ENCODE data around the gene LRRC4C.
"Not testable (repeated sequence)": the region's sequence is repeated elsewhere in the genome, so short reads cannot be mapped to it uniquely, and the experiment has no call there.

The LRRC4C gene

GRCh38 chr11:40679276-40679675 is 780.2 kb downstream of the LRRC4C start:
- DNase-seq, result no peak

- DNase-seq, result no peak
Measured at GRCh38 chr11:40647295-40647694, 812.2 kb downstream of the LRRC4C start.

GRCh38 chr11:40642284-40642683 is 817.2 kb downstream of the LRRC4C start:
- DNase-seq, result no peak

- no peak for DNase-seq
Measured at GRCh38 chr11:40619654-40620053, 839.8 kb downstream of the LRRC4C start.

- DNase-seq, result no peak
Measured at GRCh38 chr11:40606800-40607199, 852.7 kb downstream of the LRRC4C start.

GRCh38 chr11:40602866-40603552 is 856.4 kb downstream of the LRRC4C start:
- DNase-seq, result no peak

GRCh38 chr11:40597546-40598113 is 861.8 kb downstream of the LRRC4C start:
- no peak for DNase-seq

GRCh38 chr11:40573254-40573891 is 886.1 kb downstream of the LRRC4C start:
- DNase-seq, result no peak

- DNase-seq, result no peak
Measured at GRCh38 chr11:40569947-40570531, 889.4 kb downstream of the LRRC4C start.

GRCh38 chr11:40567392-40567791 is 892.1 kb downstream of the LRRC4C start:
- no peak for DNase-seq

- DNase-seq, result no peak
Measured at GRCh38 chr11:40544162-40544561, 915.3 kb downstream of the LRRC4C start.

- DNase-seq, result no peak
Measured at GRCh38 chr11:40542821-40543220, 916.6 kb downstream of the LRRC4C start.

GRCh38 chr11:40537734-40538133 is 921.7 kb downstream of the LRRC4C start:
- DNase-seq, result no peak

- not testable (repeated sequence) for DNase-seq
Measured at GRCh38 chr11:40522080-40522479, 937.4 kb downstream of the LRRC4C start.

GRCh38 chr11:40517122-40517521 is 942.3 kb downstream of the LRRC4C start:
- no peak for DNase-seq

GRCh38 chr11:40514124-40514523 is 945.3 kb downstream of the LRRC4C start:
- no peak for DNase-seq

- DNase-seq, result peak in 1 of 3 experiments; percentile 49
Measured at GRCh38 chr11:40513281-40513680, 946.2 kb downstream of the LRRC4C start.

- DNase-seq, result no peak
Measured at GRCh38 chr11:40508303-40508702, 951.1 kb downstream of the LRRC4C start.

GRCh38 chr11:40506226-40506625 is 953.2 kb downstream of the LRRC4C start:
- no peak for DNase-seq

- no peak for DNase-seq
Measured at GRCh38 chr11:40491341-40491740, 968.1 kb downstream of the LRRC4C start.

GRCh38 chr11:40467771-40468170 is 991.7 kb downstream of the LRRC4C start:
- DNase-seq, result no peak

- no peak for DNase-seq
Measured at GRCh38 chr11:40445391-40445790, 1014.1 kb downstream of the LRRC4C start.

- DNase-seq, result no peak
Measured at GRCh38 chr11:40444151-40444550, 1015.3 kb downstream of the LRRC4C start.

- DNase-seq, result no peak
Measured at GRCh38 chr11:40435344-40435743, 1024.1 kb downstream of the LRRC4C start.

Measured in NCI-H1417 (cell line).